Neuronal stem cell (in vitro differentiated cells): Measurements from ENCODE around the gene KICS2.

ENCODE experiments used
- DNase-seq: peaks from one replicate; pipeline ENCODE4 v3.0.0-alpha.2; 2013; ENCODE audit warnings: low spot score
- H2AFZ ChIP-seq: one replicate; pipeline ENCODE4 v1.6.1; 2013; ENCODE audit warnings: mild to moderate bottlenecking, low read length, inconsistent platforms
- H2AK5ac ChIP-seq: 2 replicates; pipeline ENCODE4 v1.6.1; 2013; ENCODE audit warnings: low read depth, mild to moderate bottlenecking, inconsistent platforms, low read length, moderate library complexity, mixed read lengths
- H2BK120ac ChIP-seq: 2 replicates; pipeline ENCODE4 v1.6.1; 2013; ENCODE audit warnings: low read depth, mild to moderate bottlenecking, inconsistent platforms, low read length, moderate library complexity, mixed read lengths
- H2BK12ac ChIP-seq: one replicate; pipeline ENCODE4 v1.6.1; 2013; ENCODE audit warnings: low read length, inconsistent platforms
- H2BK15ac ChIP-seq: 2 replicates; pipeline ENCODE4 v1.6.1; 2013; ENCODE audit warnings: mild to moderate bottlenecking, low read length, inconsistent platforms, mixed read lengths
- H2BK5ac ChIP-seq: one replicate; pipeline ENCODE4 v1.6.1; 2013; ENCODE audit warnings: inconsistent platforms, mild to moderate bottlenecking, low read length, moderate library complexity
- H3K14ac ChIP-seq: one replicate; pipeline ENCODE4 v1.6.1; 2013; ENCODE audit warnings: low read length, inconsistent platforms
- H3K18ac ChIP-seq: 2 replicates; pipeline ENCODE4 v1.6.1; 2013; ENCODE audit warnings: low read length, inconsistent platforms
- H3K23ac ChIP-seq: 2 replicates; pipeline ENCODE4 v1.6.1; 2013; ENCODE audit warnings: low read depth, mild to moderate bottlenecking, mixed read lengths, low read length, inconsistent platforms; ENCODE audit not compliant: poor library complexity
- H3K27ac ChIP-seq: replicated peaks from 3 replicates; pipeline ENCODE4 v1.5.1; 2013; ENCODE audit warnings: low read length, inconsistent platforms
- H3K27me3 ChIP-seq, 3 experiments: 2 replicates each; pipeline ENCODE4 v1.6.1; 2013; ENCODE audit warnings: low read length in 3 of 3, mild to moderate bottlenecking in 2 of 3, inconsistent platforms in 1 of 3, low read depth in 1 of 3, mixed read lengths in 1 of 3, moderate library complexity in 1 of 3; ENCODE audit not compliant: control insufficient read depth in 3 of 3, insufficient read depth in 3 of 3
- H3K36me3 ChIP-seq, 2 donors: replicated peaks in 1 of 2; 2 replicates each; pipeline ENCODE4 v1.6.1; 2013; ENCODE audit warnings: low read length in 2 of 2; ENCODE audit not compliant: control insufficient read depth in 2 of 2, insufficient read depth in 2 of 2
- H3K4ac ChIP-seq: 2 replicates; pipeline ENCODE4 v1.6.1; 2013; ENCODE audit warnings: inconsistent platforms, mild to moderate bottlenecking, low read length, moderate library complexity
- H3K4me1 ChIP-seq, 2 donors: 1 replicate in 1 of 2; 2 replicates in 1 of 2; pipeline ENCODE4 v1.6.1; 2013; ENCODE audit warnings: low read length in 2 of 2, low read depth in 1 of 2; ENCODE audit not compliant: control insufficient read depth in 2 of 2, insufficient read depth in 1 of 2
- H3K4me2 ChIP-seq: one replicate; pipeline ENCODE4 v1.6.1; 2013; ENCODE audit warnings: mild to moderate bottlenecking, low read length, inconsistent platforms; ENCODE audit not compliant: insufficient read depth, poor library complexity, severe bottlenecking
- H3K4me3 ChIP-seq, 2 donors: 2 replicates each; pipeline ENCODE4 v1.5.1; 2013; ENCODE audit warnings: low read length in 2 of 2, mild to moderate bottlenecking in 2 of 2, inconsistent platforms in 1 of 2, moderate library complexity in 1 of 2
- H3K79me1 ChIP-seq: one replicate; pipeline ENCODE4 v1.6.1; 2013; ENCODE audit warnings: low read depth, mild to moderate bottlenecking, inconsistent platforms, low read length, moderate library complexity
- H3K9ac ChIP-seq: one replicate; pipeline ENCODE4 v1.6.1; 2013; ENCODE audit warnings: mild to moderate bottlenecking, low read depth, low read length, inconsistent platforms; ENCODE audit not compliant: poor library complexity
- H3K9me3 ChIP-seq, 2 donors: replicated peaks in 1 of 2; 2 replicates each; pipeline versions ENCODE3 to v1.6.1; 2013; ENCODE audit warnings: low read length in 2 of 2, mild to moderate bottlenecking in 2 of 2, inconsistent platforms in 1 of 2, low read depth in 1 of 2, mixed read lengths in 1 of 2, moderate library complexity in 1 of 2; ENCODE audit not compliant: control insufficient read depth in 2 of 2, insufficient read depth in 1 of 2
- H4K8ac ChIP-seq: one replicate; pipeline ENCODE4 v1.6.1; 2013; ENCODE audit warnings: low read depth, mild to moderate bottlenecking, inconsistent platforms, low read length, moderate library complexity
- H4K91ac ChIP-seq: one replicate; pipeline ENCODE4 v1.6.1; 2013; ENCODE audit warnings: low read length, low read depth, mild to moderate bottlenecking, inconsistent platforms; ENCODE audit not compliant: poor library complexity
- WGBS, 2 donors: extraction: QIAGEN DNeasy Blood & Tissue Kit; methylation state at CpG; one replicate each; pipeline ENCODE4 v1.1.7; 2013; ENCODE audit warnings: missing lambda C conversion rate in 2 of 2, mixed read lengths in 1 of 2; ENCODE audit not compliant: insufficient read length in 2 of 2, insufficient replicate concordance in 1 of 2; ENCODE audit errors: extremely low coverage in 2 of 2; 5-methylcytosine and 5-hydroxymethylcytosine counted together

Gene KICS2

DNA sequence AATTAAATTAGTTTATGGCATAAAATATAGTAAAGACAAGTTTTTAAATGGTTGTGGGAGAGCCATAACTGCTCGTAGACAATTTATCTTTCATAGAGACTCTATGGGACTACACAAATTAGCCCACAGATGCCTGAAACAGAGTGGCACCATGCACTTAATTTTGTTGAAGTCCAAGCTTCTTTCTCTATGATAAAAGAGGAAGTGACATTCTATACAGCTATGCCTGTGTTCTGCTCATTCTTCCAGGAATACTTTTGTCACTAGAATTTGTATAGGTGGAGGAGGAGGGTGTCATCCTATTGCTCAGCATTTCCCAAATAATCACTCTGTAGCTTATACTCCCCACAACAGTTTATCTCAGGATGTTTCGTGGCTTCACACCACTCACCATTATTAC is 43.7 kb upstream of the KICS2 start:
- WGBS, 2 donors: no CpG with 5 or more reads among the region's 2 CpGs
- H3K4me1 ChIP-seq: no peaks in the 10 kb centered on the region
- H3K27me3 ChIP-seq: no peaks in the 10 kb centered on the region
- H4K91ac ChIP-seq: no peak overlapping the region
- H3K9ac ChIP-seq: no peak overlapping the region
- no peaks in the 10 kb centered on the region for H3K79me1 ChIP-seq
- no peak overlapping the region for H3K4ac ChIP-seq
- no peak overlapping the region for H3K27ac ChIP-seq
- H3K23ac ChIP-seq: no peak overlapping the region
- no peak overlapping the region for H3K4me3 ChIP-seq
- no peaks in the 10 kb centered on the region for H3K36me3 ChIP-seq
- no peak overlapping the region for H3K14ac ChIP-seq
- H2AFZ ChIP-seq: no peak overlapping the region
- H3K4me2 ChIP-seq: no peak overlapping the region
- no peak overlapping the region for H2BK12ac ChIP-seq
- no peak overlapping the region for H2BK15ac ChIP-seq
- no peak overlapping the region for H2AK5ac ChIP-seq
- no peak overlapping the region for H3K18ac ChIP-seq
- no peak for DNase-seq
- no peak overlapping the region for H2BK120ac ChIP-seq
- H2BK5ac ChIP-seq: no peak overlapping the region
- no peaks in the 10 kb centered on the region for H3K9me3 ChIP-seq
- no peak overlapping the region for H4K8ac ChIP-seq

DNA sequence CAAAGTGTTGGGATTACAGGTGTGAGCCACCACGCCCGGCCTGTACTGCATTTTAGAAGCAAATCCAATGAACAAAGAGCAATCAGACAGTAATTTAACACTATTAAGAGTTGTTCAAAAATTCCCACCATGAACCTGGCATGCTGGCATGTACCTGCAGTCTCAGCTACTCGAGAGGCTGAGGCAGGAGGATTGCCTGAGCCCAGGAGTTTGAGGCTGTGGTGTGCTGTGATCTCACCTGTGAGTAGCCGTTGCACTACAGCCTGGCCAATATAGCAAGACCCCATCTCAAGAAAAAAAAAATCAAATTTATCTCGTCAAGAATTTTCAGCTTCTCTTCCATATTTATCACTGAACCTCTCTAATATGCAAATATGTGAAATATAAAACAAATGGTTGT is 39.7 kb upstream of the KICS2 start:
- H3K4ac ChIP-seq: no peak overlapping the region
- no peak overlapping the region for H3K9ac ChIP-seq
- no peak overlapping the region for H4K8ac ChIP-seq
- no peaks in the 10 kb centered on the region for H3K4me1 ChIP-seq
- DNase-seq: no peak
- H2BK5ac ChIP-seq: no peak overlapping the region
- no peaks in the 10 kb centered on the region for H3K36me3 ChIP-seq
- no peak overlapping the region for H2AK5ac ChIP-seq
- H3K27me3 ChIP-seq: no peaks in the 10 kb centered on the region
- H2AFZ ChIP-seq: no peak overlapping the region
- H3K4me3 ChIP-seq: no peak overlapping the region
- WGBS, 2 donors: no CpG with 5 or more reads among the region's 5 CpGs
- no peak overlapping the region for H2BK120ac ChIP-seq
- no peak overlapping the region for H3K14ac ChIP-seq
- H3K9me3 ChIP-seq: no peaks in the 10 kb centered on the region
- H4K91ac ChIP-seq: no peak overlapping the region
- no peak overlapping the region for H2BK15ac ChIP-seq
- no peak overlapping the region for H3K18ac ChIP-seq
- H2BK12ac ChIP-seq: no peak overlapping the region
- H3K79me1 ChIP-seq: no peaks in the 10 kb centered on the region
- no peak overlapping the region for H3K27ac ChIP-seq
- H3K23ac ChIP-seq: no peak overlapping the region
- H3K4me2 ChIP-seq: no peak overlapping the region

- no peak overlapping the region for H3K4me2 ChIP-seq
- no peaks in the 10 kb centered on the region for H3K9me3 ChIP-seq
- no peaks in the 10 kb centered on the region for H3K4me1 ChIP-seq
- H3K4ac ChIP-seq: no peak overlapping the region
- no peak overlapping the region for H2AK5ac ChIP-seq
- no peak overlapping the region for H4K91ac ChIP-seq
- H3K14ac ChIP-seq: no peak overlapping the region
- H2BK12ac ChIP-seq: no peak overlapping the region
- no peak overlapping the region for H3K27ac ChIP-seq
- H3K9ac ChIP-seq: no peak overlapping the region
- no peak overlapping the region for H2BK15ac ChIP-seq
- H3K36me3 ChIP-seq: no peaks in the 10 kb centered on the region
- no peak overlapping the region for H4K8ac ChIP-seq
- no peak for DNase-seq
- no peak overlapping the region for H2AFZ ChIP-seq
- WGBS, 2 donors: no CpG with 5 or more reads among the region's 3 CpGs
- H3K27me3 ChIP-seq: no peaks in the 10 kb centered on the region
- no peak overlapping the region for H3K4me3 ChIP-seq
- H3K23ac ChIP-seq: no peak overlapping the region
- H3K79me1 ChIP-seq: no peaks in the 10 kb centered on the region
- no peak overlapping the region for H2BK120ac ChIP-seq
- no peak overlapping the region for H2BK5ac ChIP-seq
- H3K18ac ChIP-seq: no peak overlapping the region
Measured at GRCh38 chr12:64258576-64258975, 36.5 kb upstream of the KICS2 start.

DNA sequence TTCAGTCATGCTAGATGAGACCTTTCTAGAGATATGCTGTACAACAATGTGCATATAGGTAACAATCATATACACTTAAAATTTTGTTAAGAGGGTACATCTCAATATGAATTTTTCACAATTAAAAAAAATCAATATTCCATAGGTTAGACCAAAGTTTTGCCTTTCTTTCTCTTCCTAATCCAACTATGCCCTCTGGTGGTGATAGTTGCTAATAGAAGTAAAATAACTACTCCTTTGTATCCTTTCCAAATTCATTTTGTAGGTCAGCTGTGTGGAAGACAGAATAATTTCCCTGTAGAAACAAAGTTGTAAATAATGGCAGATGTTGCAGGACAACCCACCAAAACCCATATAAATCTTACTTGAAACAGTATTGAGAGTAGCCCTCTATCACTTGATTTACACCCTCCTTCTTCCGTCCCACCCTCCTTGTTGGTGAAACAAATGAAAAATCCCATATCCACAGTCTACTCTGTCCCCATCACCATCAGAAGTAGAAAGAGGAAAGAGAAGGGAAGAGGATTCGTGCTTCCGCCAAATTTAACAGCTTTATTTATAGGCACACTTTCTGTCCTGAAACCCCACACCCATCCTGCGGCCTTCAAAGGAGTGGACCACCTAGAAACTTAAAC is 34.2 kb upstream of the KICS2 start:
- Histone ChIP-seq H3K23ac (no peak overlapping the region), H3K14ac (no peak overlapping the region), H2BK15ac (no peak overlapping the region), H3K4me2 (no peak overlapping the region), H3K27me3 (no peaks in the 10 kb centered on the region), H3K4ac (no peak overlapping the region), H3K9ac (no peak overlapping the region), H3K4me1 (no peaks in the 10 kb centered on the region), H4K8ac (no peak overlapping the region), H3K79me1 (no peaks in the 10 kb centered on the region), H2BK5ac (no peak overlapping the region), H3K4me3 (no peak overlapping the region), H2AK5ac (no peak overlapping the region), H3K27ac (no peak overlapping the region), H3K18ac (no peak overlapping the region), H2BK120ac (no peak overlapping the region), H4K91ac (no peak overlapping the region), H2BK12ac (no peak overlapping the region), H2AFZ (peak overlapping the region; percentile 48), H3K9me3 (no peaks in the 10 kb centered on the region), H3K36me3 (no peaks in the 10 kb centered on the region)
- WGBS, 2 donors: no CpG with 5 or more reads among the region's 4 CpGs
- DNase-seq: peak; percentile 44
